HG02885 (cell line): ENCODE data around the gene C3orf49.

ENCODE experiments used
- ATAC-seq: cut with Tn5 transposase; IDR thresholded peaks from one replicate; pipeline ENCODE4 v1.9.1; 2021; ENCODE audit warnings: mild to moderate bottlenecking; ENCODE audit not compliant: unreplicated experiment, poor library complexity

C3orf49 gene

GRCh38 chr3:63877737-63878393 is 58.8 kb downstream of the C3orf49 start:
- no peak for ATAC-seq

- ATAC-seq = no peak
Measured at GRCh38 chr3:63878394-63879060, 59.4 kb downstream of the C3orf49 start.

GRCh38 chr3:63880653-63881052 is 61.6 kb downstream of the C3orf49 start:
- no peak for ATAC-seq

GRCh38 chr3:63886858-63887257 is 67.8 kb downstream of the C3orf49 start:
- ATAC-seq = no peak

GRCh38 chr3:63891518-63891917 is 72.4 kb downstream of the C3orf49 start:
- ATAC-seq = no peak

- ATAC-seq = no peak
Measured at GRCh38 chr3:63892773-63893352, 73.8 kb downstream of the C3orf49 start.

- no peak for ATAC-seq
Measured at GRCh38 chr3:63895422-63896189, 76.5 kb downstream of the C3orf49 start.

GRCh38 chr3:63896332-63897030 is 77.4 kb downstream of the C3orf49 start:
- peak; percentile 84 for ATAC-seq
